ENCODE results near the gene DOCK2. TPM values are rescaled to one million over a fixed set of nuclear protein-coding genes. Genes with fewer than 3 reads are reported as not detected.

Gene DOCK2
- total RNA-seq, 3 donors from 2014 or later: 13.4 to 43.8 (median 19.8) TPM

DNA sequence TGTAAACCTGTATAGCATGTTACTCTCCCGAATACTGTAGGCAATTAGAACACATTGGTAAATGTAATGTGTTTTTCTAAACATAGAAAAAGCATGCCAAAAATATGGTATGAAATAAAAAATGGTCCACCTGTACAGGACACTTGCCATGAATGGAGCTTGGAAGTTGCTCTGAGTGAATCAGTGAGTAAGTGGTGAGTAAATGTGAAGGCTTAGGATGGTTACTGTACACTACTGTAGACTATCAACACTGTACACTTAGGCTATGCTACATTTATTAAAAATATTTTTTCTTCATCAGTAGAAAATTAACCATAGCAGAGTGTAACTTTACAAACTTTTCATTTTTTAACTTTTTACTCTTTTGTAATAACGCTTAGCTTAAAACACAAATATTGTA lies 301.4 kb downstream of the DOCK2 start:
- Histone ChIP-seq H3K36me3 (no peaks in the 10 kb centered on the region), H3K4me1 (no peaks in the 10 kb centered on the region), H3K9me3 (no peaks in the 10 kb centered on the region), H3K4me3 (no peak overlapping the region), H3K27me3 (no peaks in the 10 kb centered on the region), H3K27ac (no peak overlapping the region)
- TF ChIP-seq POLR2AphosphoS5 (IDR thresholded peaks at IDR 0.05): no peak
- TF ChIP-seq POLR2A (IDR thresholded peaks at IDR 0.05): no peak
- TF ChIP-seq, protein P1, sequence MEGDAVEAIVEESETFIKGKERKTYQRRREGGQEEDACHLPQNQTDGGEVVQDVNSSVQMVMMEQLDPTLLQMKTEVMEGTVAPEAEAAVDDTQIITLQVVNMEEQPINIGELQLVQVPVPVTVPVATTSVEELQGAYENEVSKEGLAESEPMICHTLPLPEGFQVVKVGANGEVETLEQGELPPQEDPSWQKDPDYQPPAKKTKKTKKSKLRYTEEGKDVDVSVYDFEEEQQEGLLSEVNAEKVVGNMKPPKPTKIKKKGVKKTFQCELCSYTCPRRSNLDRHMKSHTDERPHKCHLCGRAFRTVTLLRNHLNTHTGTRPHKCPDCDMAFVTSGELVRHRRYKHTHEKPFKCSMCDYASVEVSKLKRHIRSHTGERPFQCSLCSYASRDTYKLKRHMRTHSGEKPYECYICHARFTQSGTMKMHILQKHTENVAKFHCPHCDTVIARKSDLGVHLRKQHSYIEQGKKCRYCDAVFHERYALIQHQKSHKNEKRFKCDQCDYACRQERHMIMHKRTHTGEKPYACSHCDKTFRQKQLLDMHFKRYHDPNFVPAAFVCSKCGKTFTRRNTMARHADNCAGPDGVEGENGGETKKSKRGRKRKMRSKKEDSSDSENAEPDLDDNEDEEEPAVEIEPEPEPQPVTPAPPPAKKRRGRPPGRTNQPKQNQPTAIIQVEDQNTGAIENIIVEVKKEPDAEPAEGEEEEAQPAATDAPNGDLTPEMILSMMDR (IDR thresholded peaks at IDR 0.05): no peak
- DNase-seq (ENCODE audit: low spot score in 2 of 2): no peak
- intact Hi-C loops (cut with DNase I; ENCODE audit: low total_unique reads): loop anchor here (10.0 kb wide), 1 partner anchor 144 kb away; no protein-coding TSS in a partner anchor

DNA sequence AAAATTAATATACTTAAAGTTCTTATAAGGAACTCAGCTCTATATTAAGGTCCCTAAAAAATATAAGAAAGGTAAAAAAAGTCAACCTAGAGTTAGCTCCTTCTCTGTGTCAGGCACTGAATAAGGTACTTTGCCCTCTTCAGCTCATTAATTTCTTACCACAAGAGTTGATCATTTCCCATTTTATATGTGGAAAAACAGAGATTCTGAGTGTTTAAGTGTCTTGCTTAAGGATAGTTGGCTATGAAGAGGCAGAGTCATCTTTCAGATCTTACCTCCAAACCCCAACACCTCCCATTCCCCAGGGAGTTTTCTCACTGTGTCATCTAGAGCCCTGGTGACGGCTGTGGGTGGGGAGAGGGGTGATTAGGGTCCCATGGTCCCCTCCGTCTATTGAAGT lies 302.7 kb downstream of the DOCK2 start:
- intact Hi-C loops (cut with DNase I; ENCODE audit: low total_unique reads): loop anchor here (10.0 kb wide), 1 partner anchor 145 kb away; no protein-coding TSS in a partner anchor
- Histone ChIP-seq H3K4me1 (no peaks in the 10 kb centered on the region), H3K4me3 (no peak overlapping the region), H3K27ac (no peak overlapping the region), H3K36me3 (no peaks in the 10 kb centered on the region), H3K27me3 (no peaks in the 10 kb centered on the region), H3K9me3 (no peaks in the 10 kb centered on the region)
- no peak for DNase-seq (ENCODE audit: low spot score in 2 of 2)
- no peak for TF ChIP-seq POLR2A (IDR thresholded peaks at IDR 0.05)
- TF ChIP-seq POLR2AphosphoS5 (IDR thresholded peaks at IDR 0.05): no peak
- TF ChIP-seq, protein P1 (IDR thresholded peaks at IDR 0.05): no peak

DNA sequence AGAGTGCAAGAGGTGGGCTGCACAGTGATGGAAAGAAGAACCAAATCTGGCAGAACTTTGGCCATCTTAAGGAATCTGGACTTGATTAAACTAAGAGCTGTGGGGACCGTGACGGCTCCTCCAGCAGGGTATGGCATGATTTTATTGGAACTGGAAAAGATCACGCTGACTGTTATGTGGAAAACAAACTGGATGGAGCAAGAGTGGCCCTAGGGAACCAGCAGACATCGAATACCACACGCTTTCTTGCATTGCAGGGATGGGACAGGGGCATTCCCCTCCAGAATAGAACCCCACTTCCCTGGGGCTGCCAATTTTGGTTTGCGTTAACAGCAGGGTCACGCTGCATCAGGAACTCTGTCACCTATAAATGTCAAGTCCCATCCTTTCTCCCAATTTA lies 304.5 kb downstream of the DOCK2 start:
- H3K27me3 ChIP-seq: no peaks in the 10 kb centered on the region
- intact Hi-C loops (cut with DNase I; ENCODE audit: low total_unique reads): no loop called here
- no peak overlapping the region for H3K4me3 ChIP-seq
- H3K9me3 ChIP-seq: no peaks in the 10 kb centered on the region
- peaks cover 0 to 5% of the 10 kb centered on the region in 2 donors for H3K4me1 ChIP-seq
- H3K36me3 ChIP-seq: no peaks in the 10 kb centered on the region
- DNase-seq (ENCODE audit: low spot score in 2 of 2): no peak
- TF ChIP-seq POLR2A (IDR thresholded peaks at IDR 0.05) (no peak), POLR2AphosphoS5 (IDR thresholded peaks at IDR 0.05) (no peak)
- TF ChIP-seq, protein P1 (IDR thresholded peaks at IDR 0.05): no peak
- H3K27ac ChIP-seq: peak overlapping the region in 1 of 2 donors; percentile 68

DNA sequence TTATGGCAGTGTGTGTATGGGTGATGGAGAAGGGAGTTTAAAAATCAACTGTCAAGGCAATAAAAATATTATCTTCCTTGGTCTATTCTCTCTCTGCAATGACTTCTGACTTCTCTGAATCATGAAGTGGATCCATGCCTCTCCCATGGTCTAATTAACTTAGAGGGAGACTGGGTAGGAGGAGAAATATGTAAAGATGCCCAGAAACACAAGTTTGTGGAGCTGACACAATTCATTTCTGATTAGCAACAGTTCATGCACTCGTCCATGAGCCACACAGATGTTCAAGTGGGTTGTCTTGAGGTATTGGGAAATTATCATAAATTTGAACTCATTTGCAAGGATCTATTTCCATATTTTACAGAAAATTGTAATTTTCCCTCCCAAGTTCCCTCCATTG lies 305.1 kb downstream of the DOCK2 start:
- Histone ChIP-seq H3K27ac (peak overlapping the region in 1 of 2 donors; percentile 68), H3K27me3 (no peaks in the 10 kb centered on the region), H3K4me3 (no peak overlapping the region), H3K4me1 (peaks cover 0 to 5% of the 10 kb centered on the region in 2 donors), H3K9me3 (no peaks in the 10 kb centered on the region), H3K36me3 (no peaks in the 10 kb centered on the region)
- no peak for DNase-seq (ENCODE audit: low spot score in 2 of 2)
- no peak for TF ChIP-seq POLR2AphosphoS5 (IDR thresholded peaks at IDR 0.05)
- TF ChIP-seq POLR2A (IDR thresholded peaks at IDR 0.05): no peak
- TF ChIP-seq, protein P1 (IDR thresholded peaks at IDR 0.05): no peak
- intact Hi-C loops (cut with DNase I; ENCODE audit: low total_unique reads): no loop called here

DNA sequence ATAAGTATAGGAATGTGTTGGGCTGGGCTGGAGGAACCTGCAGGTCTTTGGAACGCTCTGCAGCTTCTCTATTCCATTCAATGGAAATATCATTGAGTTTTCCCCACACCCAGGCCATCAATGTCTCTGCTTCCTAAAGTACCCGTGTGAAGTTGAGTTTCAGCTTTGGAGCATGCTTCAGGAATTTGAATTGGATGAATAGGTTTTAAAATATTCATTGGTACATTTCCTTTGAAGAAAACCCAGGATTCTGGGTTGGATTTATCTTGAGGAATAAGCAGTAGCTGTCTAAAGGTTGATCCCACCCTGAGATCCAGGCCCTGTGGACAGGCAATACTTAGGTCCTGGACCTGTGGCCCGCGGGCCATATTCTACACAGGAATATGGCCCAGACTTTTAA lies 306.0 kb downstream of the DOCK2 start:
- Histone ChIP-seq H3K4me1 (peaks cover 0 to 5% of the 10 kb centered on the region in 2 donors), H3K9me3 (no peaks in the 10 kb centered on the region), H3K36me3 (no peaks in the 10 kb centered on the region), H3K27ac (peak overlapping the region in 1 of 2 donors; percentile 68), H3K4me3 (no peak overlapping the region), H3K27me3 (no peaks in the 10 kb centered on the region)
- DNase-seq (ENCODE audit: low spot score in 2 of 2): no peak
- intact Hi-C loops (cut with DNase I; ENCODE audit: low total_unique reads): no loop called here
- no peak for TF ChIP-seq POLR2A (IDR thresholded peaks at IDR 0.05)
- no peak for TF ChIP-seq POLR2AphosphoS5 (IDR thresholded peaks at IDR 0.05)
- TF ChIP-seq, protein P1 (IDR thresholded peaks at IDR 0.05): no peak
